ENCODE results near the gene CAB39.

GRCh38 chr2:230842473-230842872, 129.8 kb downstream of the CAB39 start:
- TF ChIP-seq, protein P1, sequence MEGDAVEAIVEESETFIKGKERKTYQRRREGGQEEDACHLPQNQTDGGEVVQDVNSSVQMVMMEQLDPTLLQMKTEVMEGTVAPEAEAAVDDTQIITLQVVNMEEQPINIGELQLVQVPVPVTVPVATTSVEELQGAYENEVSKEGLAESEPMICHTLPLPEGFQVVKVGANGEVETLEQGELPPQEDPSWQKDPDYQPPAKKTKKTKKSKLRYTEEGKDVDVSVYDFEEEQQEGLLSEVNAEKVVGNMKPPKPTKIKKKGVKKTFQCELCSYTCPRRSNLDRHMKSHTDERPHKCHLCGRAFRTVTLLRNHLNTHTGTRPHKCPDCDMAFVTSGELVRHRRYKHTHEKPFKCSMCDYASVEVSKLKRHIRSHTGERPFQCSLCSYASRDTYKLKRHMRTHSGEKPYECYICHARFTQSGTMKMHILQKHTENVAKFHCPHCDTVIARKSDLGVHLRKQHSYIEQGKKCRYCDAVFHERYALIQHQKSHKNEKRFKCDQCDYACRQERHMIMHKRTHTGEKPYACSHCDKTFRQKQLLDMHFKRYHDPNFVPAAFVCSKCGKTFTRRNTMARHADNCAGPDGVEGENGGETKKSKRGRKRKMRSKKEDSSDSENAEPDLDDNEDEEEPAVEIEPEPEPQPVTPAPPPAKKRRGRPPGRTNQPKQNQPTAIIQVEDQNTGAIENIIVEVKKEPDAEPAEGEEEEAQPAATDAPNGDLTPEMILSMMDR (conservative IDR thresholded peaks at IDR 0.05), result no peak
- no peak for TF ChIP-seq EZH2 (IDR thresholded peaks at IDR 0.05; ENCODE audit: low read depth)

Measured in PC-9 (cell line).